Measurements from ENCODE around the gene RHEX.

DNA sequence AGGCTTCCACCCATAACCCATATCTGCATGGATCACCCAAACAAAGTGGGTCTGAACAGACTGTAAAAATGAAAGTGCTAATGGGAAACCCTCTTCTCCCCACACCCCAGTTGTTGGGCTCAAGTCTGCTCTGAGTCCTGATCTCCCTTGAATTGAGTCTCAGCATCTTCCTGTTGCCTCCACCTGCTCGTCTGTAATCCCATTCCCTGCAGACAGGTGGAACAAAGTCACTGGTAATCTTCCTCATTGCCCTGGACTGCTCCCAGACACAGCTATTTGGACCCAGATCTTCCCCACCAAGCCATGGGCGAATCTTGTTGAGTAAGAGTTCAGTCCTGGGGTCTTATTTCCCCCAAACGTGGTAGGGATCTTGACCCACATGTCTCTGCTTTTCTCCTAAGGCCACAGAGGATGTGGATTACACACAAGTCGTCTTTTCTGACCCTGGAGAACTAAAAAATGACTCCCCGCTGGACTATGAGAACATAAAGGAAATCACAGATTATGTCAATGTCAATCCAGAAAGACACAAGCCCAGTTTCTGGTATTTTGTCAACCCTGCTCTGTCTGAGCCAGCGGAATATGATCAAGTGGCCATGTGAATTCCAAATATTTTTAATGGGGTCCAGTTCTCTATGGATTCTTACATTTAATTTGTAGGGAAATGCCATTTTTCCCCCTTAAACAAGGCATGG is 48.5 kb downstream of the RHEX start:
- TF ChIP-seq, protein P1, sequence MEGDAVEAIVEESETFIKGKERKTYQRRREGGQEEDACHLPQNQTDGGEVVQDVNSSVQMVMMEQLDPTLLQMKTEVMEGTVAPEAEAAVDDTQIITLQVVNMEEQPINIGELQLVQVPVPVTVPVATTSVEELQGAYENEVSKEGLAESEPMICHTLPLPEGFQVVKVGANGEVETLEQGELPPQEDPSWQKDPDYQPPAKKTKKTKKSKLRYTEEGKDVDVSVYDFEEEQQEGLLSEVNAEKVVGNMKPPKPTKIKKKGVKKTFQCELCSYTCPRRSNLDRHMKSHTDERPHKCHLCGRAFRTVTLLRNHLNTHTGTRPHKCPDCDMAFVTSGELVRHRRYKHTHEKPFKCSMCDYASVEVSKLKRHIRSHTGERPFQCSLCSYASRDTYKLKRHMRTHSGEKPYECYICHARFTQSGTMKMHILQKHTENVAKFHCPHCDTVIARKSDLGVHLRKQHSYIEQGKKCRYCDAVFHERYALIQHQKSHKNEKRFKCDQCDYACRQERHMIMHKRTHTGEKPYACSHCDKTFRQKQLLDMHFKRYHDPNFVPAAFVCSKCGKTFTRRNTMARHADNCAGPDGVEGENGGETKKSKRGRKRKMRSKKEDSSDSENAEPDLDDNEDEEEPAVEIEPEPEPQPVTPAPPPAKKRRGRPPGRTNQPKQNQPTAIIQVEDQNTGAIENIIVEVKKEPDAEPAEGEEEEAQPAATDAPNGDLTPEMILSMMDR (IDR thresholded peaks at IDR 0.05): no peak
- no peak for TF ChIP-seq POLR2A (IDR thresholded peaks at IDR 0.05)

Measured in lower leg skin (tissue), 3 donors.